ENCODE results near the gene BCAM. TPM values are rescaled to one million over a fixed set of nuclear protein-coding genes. Genes with fewer than 3 reads are reported as not detected.

The BCAM gene
- 20.3 and 29.0 TPM in 2 replicates for total RNA-seq
- polyA plus RNA-seq: 7.2 and 12.2 TPM in 2 replicates
- 23.8 and 36.0 TPM in 2 replicates for polyA plus RNA-seq (2012)
- polyA minus RNA-seq (ENCODE audit: low replicate concordance): 8.9 and 25.1 TPM in 2 replicates

- Histone ChIP-seq H4K20me1 (ENCODE audit: control insufficient read depth, extremely low read depth, insufficient read depth, low read length) (no peaks in the 10 kb centered on the region), H3K9me3 (ENCODE audit: control insufficient read depth, insufficient read depth, low read depth, low read length) (no peaks in the 10 kb centered on the region), H2AFZ (ENCODE audit: low read length) (peak within 1 kb of the TSS; percentile 44), H3K4me3 (replicated peaks in 1 of 4; ENCODE audit: control extremely low read depth in 1 of 4, insufficient read depth in 1 of 4, low read depth in 3 of 4, low read length in 4 of 4) (peak within 1 kb of the TSS; percentile 60 to 72 (median 68)), H3K27ac (ENCODE audit: insufficient read depth, low read length) (no peak within 1 kb of the TSS), H3K4me1 (ENCODE audit: control insufficient read depth, extremely low read depth, insufficient read depth, low read length) (peaks cover 11% of the 10 kb centered on the region), H3K36me3 (ENCODE audit: control insufficient read depth, insufficient read depth, low read length) (peaks cover 5% of the 10 kb centered on the region), H3K4me2 (ENCODE audit: extremely low read depth, insufficient read depth, low read length) (peak within 1 kb of the TSS; percentile 97), H3K9ac (ENCODE audit: insufficient read depth, low read length) (peak within 1 kb of the TSS; percentile 62), H3K27me3 (ENCODE audit: control insufficient read depth, insufficient read depth, low read length) (no peaks in the 10 kb centered on the region), H3K79me2 (ENCODE audit: control insufficient read depth, insufficient read depth, low read length) (no peaks in the 10 kb centered on the region)
- no peak for TF ChIP-seq CTCF (conservative IDR thresholded peaks at IDR 0.05 in 1 of 2, IDR thresholded peaks at IDR 0.05 in 1 of 2; ENCODE audit: low read depth in 1 of 2, low read length in 2 of 2)
- TF ChIP-seq EZH2 (IDR thresholded peaks at IDR 0.05; ENCODE audit: low read length, missing control alignments): no peak
- DNase-seq (ENCODE audit: low read depth in 2 of 2): peak; percentile 64 to 70
Observed at GRCh38 chr19:44808463-44809371, at the start of gene BCAM. Gene BCAM (plus strand): TSS chr19:44809103. CDS start chr19:44809125, 22 bp downstream.

GRCh38 chr19:44762038-44762437 lies 46.9 kb upstream of the BCAM start:
- no peak overlapping the region for H3K27ac ChIP-seq (ENCODE audit: insufficient read depth, low read length)
- no peak overlapping the region for H3K4me2 ChIP-seq (ENCODE audit: extremely low read depth, insufficient read depth, low read length)
- no peak for DNase-seq (ENCODE audit: low read depth in 2 of 2)
- peaks cover 22% of the 10 kb centered on the region for H3K4me1 ChIP-seq (ENCODE audit: control insufficient read depth, extremely low read depth, insufficient read depth, low read length)
- H3K9ac ChIP-seq (ENCODE audit: insufficient read depth, low read length): no peak overlapping the region
- no peak for TF ChIP-seq EZH2 (IDR thresholded peaks at IDR 0.05; ENCODE audit: low read length, missing control alignments)
- TF ChIP-seq CTCF (conservative IDR thresholded peaks at IDR 0.05 in 1 of 2, IDR thresholded peaks at IDR 0.05 in 1 of 2; ENCODE audit: low read depth in 1 of 2, low read length in 2 of 2): no peak
- no peaks in the 10 kb centered on the region for H4K20me1 ChIP-seq (ENCODE audit: control insufficient read depth, extremely low read depth, insufficient read depth, low read length)
- no peak overlapping the region for H2AFZ ChIP-seq (ENCODE audit: low read length)
- no peak overlapping the region for H3K4me3 ChIP-seq (replicated peaks in 1 of 4; ENCODE audit: control extremely low read depth in 1 of 4, insufficient read depth in 1 of 4, low read depth in 3 of 4, low read length in 4 of 4)
- H3K27me3 ChIP-seq (ENCODE audit: control insufficient read depth, insufficient read depth, low read length): no peaks in the 10 kb centered on the region
- peaks cover 19% of the 10 kb centered on the region for H3K36me3 ChIP-seq (ENCODE audit: control insufficient read depth, insufficient read depth, low read length)
- H3K9me3 ChIP-seq (ENCODE audit: control insufficient read depth, insufficient read depth, low read depth, low read length): no peaks in the 10 kb centered on the region
- peaks cover 9% of the 10 kb centered on the region for H3K79me2 ChIP-seq (ENCODE audit: control insufficient read depth, insufficient read depth, low read length)

- Histone ChIP-seq H3K9me3 (ENCODE audit: control insufficient read depth, insufficient read depth, low read depth, low read length) (no peaks in the 10 kb centered on the region), H3K4me1 (ENCODE audit: control insufficient read depth, extremely low read depth, insufficient read depth, low read length) (peaks cover 4% of the 10 kb centered on the region), H3K4me2 (ENCODE audit: extremely low read depth, insufficient read depth, low read length) (no peak overlapping the region), H3K4me3 (replicated peaks in 1 of 4; ENCODE audit: control extremely low read depth in 1 of 4, insufficient read depth in 1 of 4, low read depth in 3 of 4, low read length in 4 of 4) (no peak overlapping the region), H3K9ac (ENCODE audit: insufficient read depth, low read length) (no peak overlapping the region), H4K20me1 (ENCODE audit: control insufficient read depth, extremely low read depth, insufficient read depth, low read length) (no peaks in the 10 kb centered on the region), H2AFZ (ENCODE audit: low read length) (no peak overlapping the region), H3K27ac (ENCODE audit: insufficient read depth, low read length) (no peak overlapping the region), H3K79me2 (ENCODE audit: control insufficient read depth, insufficient read depth, low read length) (no peaks in the 10 kb centered on the region), H3K27me3 (ENCODE audit: control insufficient read depth, insufficient read depth, low read length) (no peaks in the 10 kb centered on the region), H3K36me3 (ENCODE audit: control insufficient read depth, insufficient read depth, low read length) (no peaks in the 10 kb centered on the region)
- no peak for TF ChIP-seq CTCF (conservative IDR thresholded peaks at IDR 0.05 in 1 of 2, IDR thresholded peaks at IDR 0.05 in 1 of 2; ENCODE audit: low read depth in 1 of 2, low read length in 2 of 2)
- TF ChIP-seq EZH2 (IDR thresholded peaks at IDR 0.05; ENCODE audit: low read length, missing control alignments): no peak
- no peak for DNase-seq (ENCODE audit: low read depth in 2 of 2)
Observed at GRCh38 chr19:44765033-44765948, 43.6 kb upstream of the BCAM start.
